ENCODE results near the gene HEG1.

DNA sequence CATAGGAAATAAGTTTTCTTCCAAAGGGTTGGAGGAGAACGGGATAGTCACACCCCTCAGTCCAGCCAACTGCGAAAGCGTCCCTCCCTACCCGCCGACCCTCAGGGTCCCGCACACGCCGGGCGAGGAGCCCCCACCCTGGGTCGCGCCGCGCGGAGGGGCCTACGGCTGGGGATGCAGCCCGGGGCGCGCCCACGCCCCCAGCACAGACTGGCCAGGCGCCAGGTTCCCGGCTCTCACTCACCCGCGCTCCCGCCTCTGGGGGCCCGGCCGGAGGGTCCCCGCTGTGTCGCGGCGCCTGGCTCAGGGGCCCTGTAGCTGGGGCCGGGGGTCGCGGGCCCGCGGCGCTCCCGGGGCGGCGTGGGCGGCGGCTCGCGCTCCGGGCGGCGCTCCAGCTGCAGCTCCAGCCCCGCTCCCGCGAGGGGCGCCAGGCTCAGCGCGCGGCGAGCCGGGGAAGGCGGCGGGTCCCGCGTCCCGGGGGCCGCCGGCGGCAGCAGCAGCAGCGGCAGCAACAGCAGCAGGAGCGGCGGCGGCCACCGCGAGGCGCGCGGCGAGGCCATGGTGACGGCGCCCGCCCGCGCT lies 375 bp downstream of the HEG1 start:
- TF ChIP-seq, protein P1, sequence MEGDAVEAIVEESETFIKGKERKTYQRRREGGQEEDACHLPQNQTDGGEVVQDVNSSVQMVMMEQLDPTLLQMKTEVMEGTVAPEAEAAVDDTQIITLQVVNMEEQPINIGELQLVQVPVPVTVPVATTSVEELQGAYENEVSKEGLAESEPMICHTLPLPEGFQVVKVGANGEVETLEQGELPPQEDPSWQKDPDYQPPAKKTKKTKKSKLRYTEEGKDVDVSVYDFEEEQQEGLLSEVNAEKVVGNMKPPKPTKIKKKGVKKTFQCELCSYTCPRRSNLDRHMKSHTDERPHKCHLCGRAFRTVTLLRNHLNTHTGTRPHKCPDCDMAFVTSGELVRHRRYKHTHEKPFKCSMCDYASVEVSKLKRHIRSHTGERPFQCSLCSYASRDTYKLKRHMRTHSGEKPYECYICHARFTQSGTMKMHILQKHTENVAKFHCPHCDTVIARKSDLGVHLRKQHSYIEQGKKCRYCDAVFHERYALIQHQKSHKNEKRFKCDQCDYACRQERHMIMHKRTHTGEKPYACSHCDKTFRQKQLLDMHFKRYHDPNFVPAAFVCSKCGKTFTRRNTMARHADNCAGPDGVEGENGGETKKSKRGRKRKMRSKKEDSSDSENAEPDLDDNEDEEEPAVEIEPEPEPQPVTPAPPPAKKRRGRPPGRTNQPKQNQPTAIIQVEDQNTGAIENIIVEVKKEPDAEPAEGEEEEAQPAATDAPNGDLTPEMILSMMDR (IDR thresholded peaks at IDR 0.05; ENCODE audit: insufficient read depth, low read length, poor library complexity, severe bottlenecking): no peak
- TF ChIP-seq EZH2phosphoT487 (conservative IDR thresholded peaks at IDR 0.05; ENCODE audit: low read length): no peak

Data from SU-DHL-6 (cell line).